GM18502 (cell line): Measurements from ENCODE around the gene MTERF4.

Experiments
- ATAC-seq: cut with Tn5 transposase; IDR thresholded peaks from one replicate; pipeline ENCODE4 v1.9.1; 2021; ENCODE audit warnings: mild to moderate bottlenecking; ENCODE audit not compliant: unreplicated experiment, poor library complexity

The MTERF4 gene

GRCh38 chr2:241071677-241072111, 30.4 kb downstream of the MTERF4 start:
- ATAC-seq = no peak

GRCh38 chr2:241070811-241071676, 31.0 kb downstream of the MTERF4 start:
- no peak for ATAC-seq

DNA sequence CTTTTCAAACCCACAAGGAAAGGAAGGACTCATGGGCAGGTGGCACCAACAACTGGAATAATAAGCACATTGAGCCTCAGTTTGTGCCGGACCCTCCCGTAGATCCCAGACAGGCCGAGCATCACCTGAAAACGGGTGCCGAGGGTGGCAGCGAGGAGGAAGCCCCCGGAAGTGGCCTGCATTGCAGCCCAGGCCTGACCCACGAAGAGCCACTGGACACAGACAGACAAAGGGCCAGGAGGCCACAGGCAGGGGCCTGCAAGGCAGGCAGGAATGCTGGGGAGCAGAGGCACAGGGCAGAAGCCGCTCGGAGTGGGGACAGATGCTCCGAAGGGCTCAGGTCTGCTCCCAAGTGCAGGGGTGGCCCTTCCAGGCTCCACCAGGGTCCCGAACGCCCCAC, 31.7 kb downstream of the MTERF4 start:
- no peak for ATAC-seq

GRCh38 chr2:241069821-241070281, 32.2 kb downstream of the MTERF4 start:
- no peak for ATAC-seq

DNA sequence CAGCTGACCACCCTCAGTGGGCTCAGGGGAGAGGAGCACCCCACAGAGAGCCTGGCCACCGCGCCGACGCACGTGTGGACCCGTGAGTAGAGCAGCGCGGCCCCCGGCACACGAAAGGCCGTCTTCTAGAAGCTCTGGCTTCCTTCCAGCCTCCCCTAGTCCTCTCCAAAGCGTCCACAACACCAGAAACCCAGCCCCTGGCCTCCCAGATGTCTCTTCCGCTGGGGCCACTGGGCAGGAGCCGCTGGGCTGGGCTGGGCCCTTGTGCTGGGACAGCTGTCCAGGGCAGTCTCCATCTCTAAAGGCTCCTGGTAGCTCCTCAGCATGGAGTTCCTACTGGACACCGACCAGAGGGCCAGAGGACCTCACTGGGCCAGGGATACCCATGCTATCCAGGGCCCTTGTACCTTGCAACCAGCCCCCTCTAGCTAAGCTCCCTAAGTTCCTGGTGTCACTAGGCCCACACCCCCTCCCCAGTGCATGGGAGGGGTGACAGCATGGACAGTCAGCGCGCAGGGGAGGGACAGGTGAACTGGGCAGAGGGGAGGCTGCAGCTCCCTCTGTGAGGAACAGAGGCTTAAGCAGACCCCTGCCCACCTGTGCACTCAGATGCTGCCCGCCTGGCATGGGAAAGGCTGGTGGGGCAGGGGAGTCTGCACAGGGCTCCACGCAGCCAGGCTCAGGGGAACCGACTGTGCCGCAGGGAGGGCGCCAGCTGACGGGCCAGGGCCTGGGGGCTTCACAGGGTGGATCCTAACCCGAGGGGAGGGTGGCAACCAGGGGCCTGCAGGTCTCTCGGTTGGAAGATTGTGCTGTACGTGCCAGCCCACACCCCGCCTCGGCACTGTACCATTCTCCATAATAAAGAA, 32.9 kb downstream of the MTERF4 start:
- no peak for ATAC-seq

- no peak for ATAC-seq
These were observed 33.7 kb downstream of the MTERF4 start for GRCh38 chr2:241068136-241068941.

- ATAC-seq = no peak
These were observed 34.5 kb downstream of the MTERF4 start for GRCh38 chr2:241067501-241068135.

DNA sequence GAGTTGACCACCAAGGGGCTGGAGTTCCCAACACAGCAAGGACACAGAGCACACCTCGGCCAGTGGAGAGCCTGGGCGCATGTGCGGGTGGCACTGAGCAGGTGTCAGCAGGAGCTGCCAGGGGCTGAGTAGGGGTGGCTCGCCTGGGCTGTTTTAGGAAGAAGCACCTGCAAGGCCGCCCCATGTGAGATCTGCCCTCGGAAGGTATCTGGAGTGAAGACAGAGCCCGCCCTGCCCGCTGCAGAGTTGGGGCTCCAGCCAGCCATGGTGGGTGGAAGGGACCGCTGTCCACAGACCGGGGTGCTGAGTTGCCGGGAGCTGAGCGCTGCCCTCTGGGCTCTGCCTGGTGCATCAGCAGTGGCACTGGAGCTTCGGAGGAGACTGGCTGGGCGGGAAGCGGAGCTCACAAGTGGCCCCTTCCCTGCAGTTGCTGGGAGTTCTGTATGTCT, 35.2 kb downstream of the MTERF4 start:
- ATAC-seq = no peak

DNA sequence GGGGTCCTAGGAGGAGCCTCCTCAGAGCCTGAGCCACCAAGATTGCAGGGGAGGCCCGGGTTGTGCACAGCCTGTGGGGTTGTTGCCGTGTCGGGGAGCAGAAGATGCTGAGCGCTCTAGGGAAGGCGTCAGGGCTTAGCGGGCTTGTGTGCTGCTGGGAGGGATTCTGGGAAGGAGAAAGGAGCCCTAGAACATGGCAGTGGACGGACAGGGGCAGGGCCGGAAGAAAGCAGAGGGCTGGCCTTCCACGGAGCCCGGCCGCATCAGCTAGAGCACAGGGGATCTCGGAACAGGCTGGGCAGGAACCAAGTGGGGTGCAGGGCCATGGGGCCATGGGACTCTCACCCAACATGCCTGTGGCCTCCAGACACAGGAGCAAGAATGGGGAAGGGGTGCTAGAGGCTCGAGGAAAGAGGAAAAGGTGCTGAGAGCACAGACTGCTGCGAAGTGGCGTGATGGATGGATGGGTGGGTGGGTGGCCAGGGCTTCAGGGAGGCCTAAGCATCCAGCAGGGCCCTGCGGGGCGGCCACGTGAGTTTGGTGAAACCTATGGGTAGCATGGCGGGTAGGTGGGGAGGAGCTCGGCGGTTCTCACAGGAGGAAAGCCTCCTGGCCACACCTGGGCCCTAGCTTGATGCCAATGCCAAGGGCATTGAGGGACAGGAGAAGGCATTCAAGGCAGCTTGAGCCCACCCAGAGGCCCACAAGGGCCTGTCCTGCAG, 35.8 kb downstream of the MTERF4 start:
- ATAC-seq = no peak

- ATAC-seq = no peak
These were observed 36.7 kb downstream of the MTERF4 start for GRCh38 chr2:241065355-241065803.

- ATAC-seq = no peak
These were observed 37.2 kb downstream of the MTERF4 start for GRCh38 chr2:241064802-241065354.

DNA sequence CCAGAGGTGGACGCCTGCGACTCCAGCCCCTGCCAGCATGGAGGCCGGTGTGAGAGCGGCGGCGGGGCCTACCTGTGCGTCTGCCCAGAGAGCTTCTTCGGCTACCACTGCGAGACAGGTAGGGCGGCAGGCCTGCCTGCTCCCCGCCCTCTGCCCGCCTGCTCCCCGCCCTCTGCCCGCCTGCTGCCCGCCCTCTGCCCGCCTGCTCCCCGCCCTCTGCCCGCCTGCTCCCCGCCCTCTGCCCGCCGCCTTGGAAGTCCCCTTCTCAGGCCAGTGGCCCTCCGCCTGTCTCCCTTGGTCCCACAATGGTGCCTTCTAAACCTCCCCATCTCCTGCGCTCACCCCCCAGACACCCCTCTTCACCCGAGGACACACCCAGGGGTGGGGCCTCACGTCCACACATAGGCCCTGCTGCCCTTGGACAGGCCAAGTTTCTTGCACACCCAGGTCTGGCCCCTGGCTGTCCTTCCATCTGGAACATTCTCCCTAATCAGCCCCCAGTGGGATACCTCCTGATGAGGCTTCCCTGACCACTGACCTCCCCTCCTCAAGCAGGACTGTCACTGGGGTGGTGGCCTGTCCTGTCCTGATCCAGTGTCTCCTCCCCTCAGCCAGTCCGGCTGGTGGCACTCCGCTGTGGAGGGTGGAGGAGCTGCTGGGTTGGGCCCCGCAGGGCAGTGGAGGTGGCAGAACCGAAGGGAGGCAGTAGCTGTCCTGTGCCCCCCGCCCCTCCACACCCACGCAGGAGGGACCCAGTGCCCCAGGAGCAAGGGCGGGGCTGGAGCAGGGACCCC, 37.9 kb downstream of the MTERF4 start:
- no peak for ATAC-seq

DNA sequence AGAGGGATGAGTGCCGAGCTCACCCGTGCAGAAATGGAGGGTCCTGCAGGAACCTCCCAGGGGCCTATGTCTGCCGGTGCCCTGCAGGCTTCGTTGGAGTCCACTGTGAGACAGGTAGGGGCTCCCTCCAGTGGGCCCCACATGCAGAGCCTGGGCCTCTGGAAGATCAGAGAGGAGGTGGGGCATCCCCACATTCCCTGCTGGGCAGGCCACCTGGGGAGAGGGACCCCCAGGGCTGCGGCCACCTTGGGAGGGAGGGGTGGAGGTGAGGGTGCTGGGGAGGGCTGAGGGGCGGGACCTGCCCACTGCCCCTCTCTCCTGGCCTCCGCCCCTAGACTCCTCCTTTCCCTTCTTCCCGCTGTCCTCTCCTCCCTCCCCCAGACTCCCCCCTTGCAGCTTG, 38.5 kb downstream of the MTERF4 start:
- ATAC-seq = no peak

DNA sequence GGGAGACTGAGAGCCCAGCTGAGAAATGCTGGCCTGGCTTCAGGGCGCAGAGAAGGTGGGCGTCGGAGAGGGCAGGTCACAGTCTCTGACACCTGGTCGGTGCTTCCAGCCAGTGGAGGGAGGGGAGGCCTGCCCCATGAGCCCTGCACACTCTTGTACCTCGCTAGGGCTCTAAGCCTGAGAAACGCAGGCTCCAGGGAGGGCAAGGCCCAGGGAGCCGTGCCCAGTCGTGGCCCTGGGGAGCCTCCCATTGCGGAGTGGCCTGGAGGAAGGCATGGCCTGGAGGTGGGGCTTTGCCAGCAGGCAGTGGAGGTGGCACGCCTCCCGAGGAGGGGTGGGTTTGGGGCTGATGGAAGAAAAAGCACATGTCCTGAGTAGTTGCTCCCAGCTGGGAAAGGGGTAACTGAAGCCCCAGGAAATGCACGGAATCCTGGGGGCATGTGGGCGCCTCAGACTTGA, 39.0 kb downstream of the MTERF4 start:
- no peak for ATAC-seq

GRCh38 chr2:241062389-241063092, 39.5 kb downstream of the MTERF4 start:
- no peak for ATAC-seq

DNA sequence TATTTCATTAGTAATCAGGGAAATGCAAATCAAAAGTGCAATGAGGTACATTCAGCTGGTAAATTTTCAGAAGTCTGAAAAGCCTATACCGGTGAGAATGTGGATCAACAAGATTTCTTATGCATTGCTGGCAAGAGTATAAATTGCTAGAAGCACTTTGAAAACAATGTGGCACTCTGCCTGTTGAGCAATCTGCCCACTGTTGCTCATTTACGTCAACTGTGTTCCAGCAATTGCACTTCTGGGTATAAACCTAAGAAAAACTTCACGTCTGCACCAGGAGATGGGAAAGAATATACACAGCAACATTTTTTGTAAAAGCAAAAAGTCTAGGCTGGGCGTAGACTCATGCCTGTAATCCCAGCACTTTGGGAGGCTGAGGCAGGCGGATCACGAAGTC, 40.8 kb downstream of the MTERF4 start:
- no peak for ATAC-seq

- ATAC-seq = no peak
These were observed 48.4 kb downstream of the MTERF4 start for GRCh38 chr2:241053576-241054251.
